Activated CD4-positive, alpha-beta memory T cell treated with anti-CD3 and anti-CD28 coated beads, Interleukin-2, amount 10 ng/mL, durations not matched to agents 7 days and 5 days (primary cell): ENCODE measurements around the gene TMEM273. TPM values are rescaled to one million over a fixed set of nuclear protein-coding genes. Genes with fewer than 3 reads are reported as not detected.

ENCODE experiments used
- CTCF ChIA-PET: fragments of 350-600 bp; sonication (Branson Sonifier 250); formaldehyde crosslinking; loops from one replicate; lab custom pipeline; 2021; ENCODE audit warnings: antibody characterized with exemption, inconsistent platforms; lab: Charles Lee
- POLR2A ChIA-PET: fragments of 350-600 bp; sonication (Branson Sonifier 250); formaldehyde crosslinking; loops from one replicate; lab custom pipeline; 2021; ENCODE audit warnings: antibody characterized with exemption; lab: Charles Lee
- DNase-seq: peaks from one replicate; pipeline ENCODE4 v3.0.0-alpha.2; 2020
- H3K27ac Mint-ChIP-seq: one replicate; pipeline ENCODE4 v1.8.0; 2021; ENCODE audit warnings: mild to moderate bottlenecking, mixed read lengths
- H3K27me3 Mint-ChIP-seq: one replicate; pipeline ENCODE4 v1.8.0; 2021; ENCODE audit warnings: mixed read lengths
- H3K36me3 Mint-ChIP-seq: one replicate; pipeline ENCODE4 v1.8.0; 2021; ENCODE audit warnings: low read depth, mixed read lengths
- H3K4me1 Mint-ChIP-seq: one replicate; pipeline ENCODE4 v1.8.0; 2021; ENCODE audit warnings: mixed read lengths
- H3K4me3 Mint-ChIP-seq: one replicate; pipeline ENCODE4 v1.8.0; 2021; ENCODE audit warnings: mild to moderate bottlenecking, mixed read lengths
- H3K9me3 Mint-ChIP-seq: one replicate; pipeline ENCODE4 v1.8.0; 2021; ENCODE audit warnings: mixed read lengths
- total RNA-seq, 2 experiments: library from RNA; stranded (reverse); gene quantifications; one replicate each; pipeline ENCODE4 v1.2.3, GENCODE V29; 2021

Gene TMEM273
- total RNA-seq, 2 experiments from 2014 or later, result 98.2 to 100 TPM

DNA sequence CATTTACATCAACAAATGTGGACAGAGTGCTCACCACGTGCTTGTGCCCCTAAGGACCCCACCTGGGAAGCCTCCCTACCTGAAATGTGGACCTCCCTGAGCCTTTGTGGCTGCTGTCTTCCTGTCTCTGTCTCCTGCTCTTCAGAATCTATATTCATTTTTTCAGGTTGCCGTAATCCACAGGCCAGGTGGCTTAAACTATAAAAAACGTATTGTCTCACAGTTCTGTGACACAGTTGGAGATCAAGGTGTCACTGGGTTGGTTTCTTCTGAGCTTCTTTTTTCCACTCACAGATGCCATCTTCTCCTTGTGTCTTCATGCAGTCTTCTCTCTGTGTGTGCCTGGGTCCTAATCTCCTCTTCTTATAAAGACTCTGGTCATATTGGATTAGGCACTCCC is 67.3 kb downstream of the TMEM273 start:
- CTCF ChIA-PET, result no interaction called here
- Mint-ChIP-seq H3K9me3 (no peaks in the 10 kb centered on the region), H3K27me3 (peaks cover 25% of the 10 kb centered on the region), H3K4me3 (no peak overlapping the region), H3K4me1 (peaks cover 2% of the 10 kb centered on the region), H3K36me3 (no peaks in the 10 kb centered on the region), H3K27ac (no peak overlapping the region)
- DNase-seq, result no peak
- POLR2A ChIA-PET, result no interaction called here

DNA sequence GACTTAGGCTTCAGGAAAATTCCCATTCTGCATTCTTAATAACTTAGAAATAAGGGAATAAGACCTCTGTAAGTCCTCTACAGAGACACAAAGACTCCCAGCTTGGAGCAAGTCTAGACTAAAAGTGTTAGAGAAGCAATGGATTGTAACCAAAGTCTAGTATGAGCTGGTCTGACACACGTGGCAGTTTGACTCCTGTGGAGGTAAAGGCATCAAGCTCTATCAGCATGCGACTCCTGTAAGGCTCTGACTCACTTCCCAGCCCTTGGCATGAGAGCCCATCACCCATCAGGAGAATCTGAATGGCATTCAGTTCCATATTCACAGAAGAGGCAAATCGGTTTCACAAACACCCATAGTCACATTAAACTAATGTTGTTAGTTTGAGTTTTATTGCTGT is 68.4 kb downstream of the TMEM273 start:
- POLR2A ChIA-PET, result no interaction called here
- H3K4me1 Mint-ChIP-seq, result peaks cover 2% of the 10 kb centered on the region
- H3K27me3 Mint-ChIP-seq, result peaks cover 28% of the 10 kb centered on the region
- no peak overlapping the region for H3K27ac Mint-ChIP-seq
- DNase-seq, result no peak
- CTCF ChIA-PET, result no interaction called here
- H3K4me3 Mint-ChIP-seq, result no peak overlapping the region
- no peaks in the 10 kb centered on the region for H3K36me3 Mint-ChIP-seq
- no peaks in the 10 kb centered on the region for H3K9me3 Mint-ChIP-seq

GRCh38 chr10:49118430-49119074 is 69.6 kb downstream of the TMEM273 start:
- ChIA-PET POLR2A (no interaction called here), CTCF (no interaction called here)
- H3K27me3 Mint-ChIP-seq, result peaks cover 34% of the 10 kb centered on the region
- peaks cover 2% of the 10 kb centered on the region for H3K4me1 Mint-ChIP-seq
- H3K4me3 Mint-ChIP-seq, result no peak overlapping the region
- H3K9me3 Mint-ChIP-seq, result no peaks in the 10 kb centered on the region
- no peaks in the 10 kb centered on the region for H3K36me3 Mint-ChIP-seq
- DNase-seq, result no peak
- H3K27ac Mint-ChIP-seq, result no peak overlapping the region

GRCh38 chr10:49117376-49118070 is 70.7 kb downstream of the TMEM273 start:
- no peak for DNase-seq

DNA sequence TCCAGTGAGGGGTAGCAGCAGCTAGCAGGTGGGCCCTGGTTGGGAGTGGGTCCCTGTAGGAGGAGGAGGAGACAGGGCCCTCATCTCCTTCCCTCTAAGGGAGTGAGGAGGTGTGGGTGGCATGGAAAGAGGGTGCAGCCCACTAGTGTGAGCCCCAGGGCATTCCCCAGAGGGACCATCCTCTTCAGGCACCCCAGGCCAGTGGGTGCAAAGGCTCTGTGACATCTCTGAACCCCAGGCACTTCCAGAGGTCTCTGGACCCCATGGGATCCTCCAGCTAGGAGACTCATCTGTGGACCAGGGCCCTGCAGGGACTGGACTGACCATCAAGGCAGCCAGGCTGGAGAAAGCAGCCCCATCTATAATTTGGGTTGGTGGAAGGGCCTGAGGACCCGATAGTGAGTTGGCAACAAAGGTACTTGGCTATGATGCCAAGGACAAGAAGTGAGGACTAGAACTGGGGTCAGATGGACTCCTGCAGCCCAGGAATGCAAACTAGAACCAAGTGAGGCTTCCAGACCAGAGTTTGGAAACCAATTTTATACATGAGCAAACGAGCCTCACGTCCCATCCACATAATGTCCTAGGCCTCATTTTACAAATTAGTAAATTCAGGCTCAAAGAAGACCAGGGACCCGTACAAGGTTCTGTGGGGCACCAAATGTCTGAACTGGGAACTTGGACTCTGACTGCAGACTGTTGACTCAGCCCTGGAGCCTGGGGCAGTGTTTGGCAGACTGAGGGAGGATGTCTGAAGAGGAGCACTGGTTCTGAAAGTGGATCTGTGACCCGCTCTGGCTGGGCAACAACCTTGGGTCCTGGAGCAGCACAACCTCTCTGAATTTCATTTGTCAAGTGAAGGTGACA is 71.4 kb downstream of the TMEM273 start:
- H3K36me3 Mint-ChIP-seq, result no peaks in the 10 kb centered on the region
- POLR2A ChIA-PET, result no interaction called here
- no peak for DNase-seq
- no peak overlapping the region for H3K27ac Mint-ChIP-seq
- H3K27me3 Mint-ChIP-seq, result peaks cover 32% of the 10 kb centered on the region
- H3K4me1 Mint-ChIP-seq, result peaks cover 2% of the 10 kb centered on the region
- no peaks in the 10 kb centered on the region for H3K9me3 Mint-ChIP-seq
- CTCF ChIA-PET, result no interaction called here
- no peak overlapping the region for H3K4me3 Mint-ChIP-seq

More at GRCh38 chr10:49117376-49118070, 70.7 kb downstream of the TMEM273 start:
- no peaks in the 10 kb centered on the region for H3K9me3 Mint-ChIP-seq
- peaks cover 34% of the 10 kb centered on the region for H3K27me3 Mint-ChIP-seq
- H3K36me3 Mint-ChIP-seq, result no peaks in the 10 kb centered on the region
- peaks cover 2% of the 10 kb centered on the region for H3K4me1 Mint-ChIP-seq
- ChIA-PET CTCF (no interaction called here), POLR2A (no interaction called here)
- H3K4me3 Mint-ChIP-seq, result no peak overlapping the region
- no peak overlapping the region for H3K27ac Mint-ChIP-seq

GRCh38 chr10:49115796-49116508 is 72.2 kb downstream of the TMEM273 start:
- no peak for DNase-seq
- Mint-ChIP-seq H3K27ac (no peak overlapping the region), H3K4me1 (peaks cover 2% of the 10 kb centered on the region), H3K9me3 (no peaks in the 10 kb centered on the region), H3K36me3 (no peaks in the 10 kb centered on the region), H3K27me3 (peaks cover 30% of the 10 kb centered on the region), H3K4me3 (no peak overlapping the region)
- POLR2A ChIA-PET, result no interaction called here
- CTCF ChIA-PET, result no interaction called here

- no peaks in the 10 kb centered on the region for H3K9me3 Mint-ChIP-seq
- no peak for DNase-seq
- peaks cover 30% of the 10 kb centered on the region for H3K27me3 Mint-ChIP-seq
- peaks cover 2% of the 10 kb centered on the region for H3K4me1 Mint-ChIP-seq
- H3K36me3 Mint-ChIP-seq, result no peaks in the 10 kb centered on the region
- CTCF ChIA-PET, result no interaction called here
- H3K27ac Mint-ChIP-seq, result no peak within 1 kb of the TSS
- POLR2A ChIA-PET, result no interaction called here
- H3K4me3 Mint-ChIP-seq, result peak within 1 kb of the TSS; percentile 27
These were observed 73.0 kb downstream of the TMEM273 start, which contains the start of gene VSTM4 for GRCh38 chr10:49115015-49115795. VSTM4 (minus strand) TSS chr10:49115522; CDS start chr10:49115485, 37 bp downstream.

- H3K27me3 Mint-ChIP-seq, result peaks cover 30% of the 10 kb centered on the region
These were observed 73.5 kb downstream of the TMEM273 start for GRCh38 chr10:49114718-49115014.

DNA sequence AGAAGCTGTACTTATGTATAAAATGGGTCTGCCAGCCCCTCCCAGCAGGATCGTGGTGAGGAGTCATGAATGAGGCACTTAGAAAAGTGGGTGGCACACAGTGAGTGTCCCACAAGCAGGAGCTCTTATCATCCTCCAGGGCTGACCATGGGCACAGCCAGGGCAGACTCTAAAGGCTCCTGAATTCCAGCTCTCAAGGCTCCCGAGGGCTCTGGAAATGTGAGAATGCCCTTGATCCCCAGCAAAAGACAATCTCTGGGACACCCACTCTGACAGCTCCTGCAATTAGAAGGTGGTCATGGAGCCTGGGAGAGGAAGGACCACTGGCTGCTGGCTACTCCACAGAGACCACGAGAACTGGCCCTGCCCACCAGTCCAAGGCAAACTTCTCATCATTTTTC is 74.5 kb downstream of the TMEM273 start:
- peaks cover 2% of the 10 kb centered on the region for H3K4me1 Mint-ChIP-seq
- H3K27ac Mint-ChIP-seq, result no peak overlapping the region
- DNase-seq, result no peak
- POLR2A ChIA-PET, result interaction anchor here (0.6 kb wide), 1 partner anchor 80 kb away, joined by 3 read pairs; no protein-coding TSS in a partner anchor
- H3K9me3 Mint-ChIP-seq, result no peaks in the 10 kb centered on the region
- CTCF ChIA-PET, result no interaction called here
- no peaks in the 10 kb centered on the region for H3K36me3 Mint-ChIP-seq
- no peak overlapping the region for H3K4me3 Mint-ChIP-seq
- H3K27me3 Mint-ChIP-seq, result peaks cover 30% of the 10 kb centered on the region

More at GRCh38 chr10:49114718-49115014, 73.5 kb downstream of the TMEM273 start:
- Mint-ChIP-seq H3K9me3 (no peaks in the 10 kb centered on the region), H3K27ac (no peak overlapping the region), H3K4me3 (peak overlapping the region; percentile 27), H3K4me1 (peaks cover 2% of the 10 kb centered on the region), H3K36me3 (no peaks in the 10 kb centered on the region)
- no peak for DNase-seq
- CTCF ChIA-PET, result no interaction called here
- POLR2A ChIA-PET, result no interaction called here

GRCh38 chr10:49112851-49113250 is 75.3 kb downstream of the TMEM273 start:
- no peak overlapping the region for H3K27ac Mint-ChIP-seq
- ChIA-PET POLR2A (no interaction called here), CTCF (no interaction called here)
- peaks cover 2% of the 10 kb centered on the region for H3K4me1 Mint-ChIP-seq
- H3K4me3 Mint-ChIP-seq, result no peak overlapping the region
- H3K9me3 Mint-ChIP-seq, result no peaks in the 10 kb centered on the region
- DNase-seq, result no peak
- H3K36me3 Mint-ChIP-seq, result no peaks in the 10 kb centered on the region
- H3K27me3 Mint-ChIP-seq, result peaks cover 28% of the 10 kb centered on the region

DNA sequence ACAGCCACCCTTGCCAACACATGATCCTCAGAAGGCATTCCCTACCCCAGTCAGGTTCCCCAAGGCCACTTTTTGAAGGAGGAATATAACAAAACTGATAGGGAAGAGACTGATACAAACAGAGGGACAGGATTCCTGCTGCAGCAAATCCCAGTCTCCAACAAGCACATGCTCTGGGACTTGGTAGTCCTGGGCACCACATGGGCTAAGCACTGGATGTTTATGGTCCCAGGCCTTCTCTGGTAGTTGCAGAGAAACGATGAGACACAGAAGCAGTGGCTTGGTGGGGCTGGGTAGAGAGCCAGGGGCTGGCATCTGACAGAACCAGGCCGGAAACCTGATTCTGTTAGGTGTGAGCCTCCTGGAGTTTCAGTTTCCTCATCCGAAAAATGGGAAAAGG is 76.1 kb downstream of the TMEM273 start:
- POLR2A ChIA-PET, result no interaction called here
- Mint-ChIP-seq H3K4me1 (peaks cover 2% of the 10 kb centered on the region), H3K27ac (no peak overlapping the region), H3K4me3 (no peak overlapping the region), H3K27me3 (peaks cover 23% of the 10 kb centered on the region), H3K36me3 (no peaks in the 10 kb centered on the region), H3K9me3 (no peaks in the 10 kb centered on the region)
- DNase-seq, result no peak
- CTCF ChIA-PET, result no interaction called here

GRCh38 chr10:49111320-49111698 is 76.9 kb downstream of the TMEM273 start:
- no peak for DNase-seq
- ChIA-PET POLR2A (no interaction called here), CTCF (no interaction called here)
- Mint-ChIP-seq H3K27me3 (peaks cover 21% of the 10 kb centered on the region), H3K27ac (no peak overlapping the region), H3K4me1 (peaks cover 2% of the 10 kb centered on the region), H3K36me3 (no peaks in the 10 kb centered on the region), H3K9me3 (no peaks in the 10 kb centered on the region), H3K4me3 (no peak overlapping the region)
